Measurements from ENCODE around the gene UBXN1.
A peak's percentile ranks its signal among the peaks of the same experiment; 100 is the strongest.
"Not testable (repeated sequence)": the region's sequence is repeated elsewhere in the genome, so short reads cannot be mapped to it uniquely, and the experiment has no call there.

The UBXN1 gene

DNA sequence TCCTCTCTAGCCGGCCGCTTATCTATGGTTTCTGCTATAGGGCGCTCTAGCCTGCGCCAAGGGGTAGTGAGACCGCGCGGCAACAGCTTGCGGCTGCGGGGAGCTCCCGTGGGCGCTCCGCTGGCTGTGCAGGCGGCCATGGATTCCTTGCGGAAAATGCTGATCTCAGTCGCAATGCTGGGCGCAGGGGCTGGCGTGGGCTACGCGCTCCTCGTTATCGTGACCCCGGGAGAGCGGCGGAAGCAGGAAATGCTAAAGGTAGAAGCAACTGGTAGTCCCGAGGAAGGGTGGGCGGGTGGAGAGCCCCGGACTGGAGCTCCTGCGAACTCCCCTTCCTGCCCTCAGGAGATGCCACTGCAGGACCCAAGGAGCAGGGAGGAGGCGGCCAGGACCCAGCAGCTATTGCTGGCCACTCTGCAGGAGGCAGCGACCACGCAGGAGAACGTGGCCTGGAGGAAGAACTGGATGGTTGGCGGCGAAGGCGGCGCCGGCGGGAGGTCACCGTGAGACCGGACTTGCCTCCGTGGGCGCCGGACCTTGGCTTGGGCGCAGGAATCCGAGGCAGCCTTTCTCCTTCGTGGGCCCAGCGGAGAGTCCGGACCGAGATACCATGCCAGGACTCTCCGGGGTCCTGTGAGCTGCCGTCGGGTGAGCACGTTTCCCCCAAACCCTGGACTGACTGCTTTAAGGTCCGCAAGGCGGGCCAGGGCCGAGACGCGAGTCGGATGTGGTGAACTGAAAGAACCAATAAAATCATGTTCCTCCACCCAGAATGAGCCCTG lies 7.1 kb downstream of the UBXN1 start, which contains the start of the genes LBHD1 and UQCC3:
Gene LBHD1, minus strand, starts transcription at position 660 of the 782 bp plus-strand sequence. CDS start 2,236 bp downstream, outside the sequence.
Gene UQCC3, plus strand, starts transcription at position 66 of the 782 bp plus-strand sequence. Its CDS starts 73 bp downstream, at position 139.
- Mint-ChIP-seq H3K4me1 (ENCODE audit: low read depth) (peaks cover 63% of the 10 kb centered on the region), H3K27me3 (no peaks in the 10 kb centered on the region), H3K4me3 (peak within 1 kb of the TSS; percentile 96), H3K36me3 (ENCODE audit: low read depth) (peaks cover 55% of the 10 kb centered on the region), H3K27ac (peak within 1 kb of the TSS; percentile 99), H3K9me3 (no peaks in the 10 kb centered on the region)

GRCh38 chr11:62671236-62671607 lies 7.7 kb downstream of the UBXN1 start:
- Mint-ChIP-seq H3K4me1 (ENCODE audit: low read depth) (peaks cover 68% of the 10 kb centered on the region), H3K9me3 (no peaks in the 10 kb centered on the region), H3K27ac (peak overlapping the region; percentile 99), H3K27me3 (no peaks in the 10 kb centered on the region), H3K4me3 (peak overlapping the region; percentile 96), H3K36me3 (ENCODE audit: low read depth) (peaks cover 57% of the 10 kb centered on the region)

DNA sequence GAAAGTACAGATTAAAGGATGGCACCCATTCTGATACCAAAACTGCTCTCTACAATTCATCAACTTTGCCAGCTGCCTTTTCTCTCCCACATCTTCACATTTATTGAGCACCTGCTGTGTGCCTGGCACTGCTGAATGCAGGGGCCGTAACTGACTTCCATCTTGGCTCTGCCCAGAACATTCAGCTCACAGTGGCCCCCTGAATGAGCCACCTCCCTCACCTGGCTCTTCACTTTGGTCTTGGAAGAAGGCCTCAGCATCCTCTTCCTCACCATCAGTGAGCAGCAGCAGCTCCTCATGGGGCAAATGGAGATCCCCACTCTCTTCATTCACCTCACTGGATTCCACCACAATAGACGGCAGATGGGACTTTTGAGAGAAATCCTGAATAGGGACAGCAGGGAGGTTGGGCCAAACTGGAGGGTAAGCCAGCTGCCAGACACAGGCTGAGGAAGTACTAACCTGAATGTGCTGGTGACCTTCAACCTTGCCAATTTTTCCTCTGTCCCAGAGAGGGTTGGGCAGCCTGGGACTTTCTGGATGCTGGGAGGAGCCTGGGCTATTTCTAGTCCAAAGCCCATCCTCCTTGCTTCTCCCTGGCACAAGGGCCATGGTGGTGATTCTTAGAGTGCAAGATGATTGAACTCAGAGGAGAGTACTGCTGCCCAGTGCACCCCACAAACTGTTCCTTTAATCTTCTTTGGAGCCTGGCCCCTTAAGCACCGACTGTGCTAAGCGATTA lies 9.3 kb downstream of the UBXN1 start:
- H3K36me3 Mint-ChIP-seq (ENCODE audit: low read depth): peaks cover 63% of the 10 kb centered on the region
- H3K27ac Mint-ChIP-seq: peak overlapping the region; percentile 71
- H3K4me3 Mint-ChIP-seq: peak overlapping the region; percentile 96
- H3K4me1 Mint-ChIP-seq (ENCODE audit: low read depth): peaks cover 67% of the 10 kb centered on the region
- no peaks in the 10 kb centered on the region for H3K27me3 Mint-ChIP-seq
- no peaks in the 10 kb centered on the region for H3K9me3 Mint-ChIP-seq

DNA sequence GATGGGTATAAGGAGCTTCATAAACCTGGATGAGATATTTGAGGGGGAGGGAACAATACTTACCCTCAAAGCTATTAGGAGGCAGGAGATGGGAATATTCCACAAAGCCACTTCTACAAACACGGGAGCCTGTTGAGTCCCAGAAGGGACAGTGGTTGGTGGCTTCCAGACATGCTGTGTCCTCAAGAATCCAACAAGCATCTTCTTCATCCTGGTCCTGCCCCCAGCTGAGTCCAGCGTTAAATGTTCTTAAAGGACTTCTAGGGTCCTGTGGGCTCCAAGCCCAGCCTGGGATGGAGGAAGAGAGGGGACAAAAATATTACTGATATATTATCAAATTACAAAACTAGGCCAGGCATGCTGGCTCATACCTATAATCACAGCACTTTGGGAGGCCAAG lies 11.4 kb downstream of the UBXN1 start:
- Mint-ChIP-seq H3K36me3 (ENCODE audit: low read depth) (peaks cover 75% of the 10 kb centered on the region), H3K4me3 (peak overlapping the region; percentile 96), H3K27ac (peak overlapping the region; percentile 98), H3K4me1 (ENCODE audit: low read depth) (peaks cover 62% of the 10 kb centered on the region), H3K27me3 (no peaks in the 10 kb centered on the region), H3K9me3 (no peaks in the 10 kb centered on the region)

DNA sequence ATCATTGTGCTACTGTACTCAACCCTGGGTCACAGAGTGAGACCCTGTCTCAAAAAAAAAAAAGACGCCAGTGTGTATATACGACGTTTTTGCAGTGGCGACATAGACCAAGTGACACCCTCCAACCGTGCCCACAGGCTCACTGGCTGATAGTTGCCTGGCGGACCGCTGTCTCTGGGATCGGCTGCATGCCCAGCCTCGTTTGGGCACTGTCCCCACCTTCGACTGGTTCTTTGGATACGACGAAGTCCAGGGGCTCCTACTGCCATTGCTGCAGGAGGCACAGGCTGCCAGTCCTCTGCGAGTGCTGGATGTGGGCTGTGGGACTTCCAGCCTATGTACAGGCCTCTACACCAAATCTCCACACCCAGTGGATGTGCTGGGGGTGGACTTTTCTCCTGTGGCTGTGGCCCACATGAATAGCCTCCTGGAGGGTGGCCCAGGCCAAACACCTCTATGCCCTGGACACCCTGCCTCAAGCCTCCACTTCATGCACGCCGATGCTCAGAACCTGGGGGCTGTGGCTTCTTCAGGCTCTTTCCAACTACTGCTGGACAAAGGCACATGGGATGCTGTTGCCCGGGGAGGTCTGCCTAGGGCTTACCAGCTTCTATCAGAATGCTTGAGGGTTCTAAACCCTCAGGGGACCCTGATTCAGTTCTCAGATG lies 12.5 kb downstream of the UBXN1 start:
- H3K27ac Mint-ChIP-seq: peak overlapping the region; percentile 98
- H3K27me3 Mint-ChIP-seq: no peaks in the 10 kb centered on the region
- peaks cover 58% of the 10 kb centered on the region for H3K4me1 Mint-ChIP-seq (ENCODE audit: low read depth)
- H3K9me3 Mint-ChIP-seq: no peaks in the 10 kb centered on the region
- peak overlapping the region; percentile 96 for H3K4me3 Mint-ChIP-seq
- peaks cover 70% of the 10 kb centered on the region for H3K36me3 Mint-ChIP-seq (ENCODE audit: low read depth)

- Mint-ChIP-seq H3K36me3 (ENCODE audit: low read depth) (peaks cover 67% of the 10 kb centered on the region), H3K27ac (peak overlapping the region; percentile 98), H3K4me1 (ENCODE audit: low read depth) (peaks cover 55% of the 10 kb centered on the region), H3K4me3 (peak overlapping the region; percentile 96), H3K9me3 (no peaks in the 10 kb centered on the region), H3K27me3 (no peaks in the 10 kb centered on the region)
Observed at GRCh38 chr11:62665599-62666258, 13.1 kb downstream of the UBXN1 start.

- peak within 1 kb of the TSS; percentile 98 for H3K27ac Mint-ChIP-seq
Observed at GRCh38 chr11:62665075-62665598, 13.7 kb downstream of the UBXN1 start, which contains the start of the genes C11orf98 and CSKMT. Gene C11orf98, minus strand, starts transcription at chr11:62665210. Its CDS starts 41 bp downstream, at chr11:62665169. Gene CSKMT, plus strand, starts transcription at chr11:62665312. Its CDS starts 568 bp downstream, at chr11:62665880.

GRCh38 chr11:62664405-62665074 lies 14.3 kb downstream of the UBXN1 start:
- Mint-ChIP-seq H3K4me1 (ENCODE audit: low read depth) (peaks cover 44% of the 10 kb centered on the region), H3K4me3 (peak overlapping the region; percentile 96), H3K36me3 (ENCODE audit: low read depth) (peaks cover 60% of the 10 kb centered on the region)

More at GRCh38 chr11:62665075-62665598, 13.7 kb downstream of the UBXN1 start, which contains the start of the genes C11orf98 and CSKMT:
- Mint-ChIP-seq H3K36me3 (ENCODE audit: low read depth) (peaks cover 64% of the 10 kb centered on the region), H3K27me3 (no peaks in the 10 kb centered on the region), H3K4me1 (ENCODE audit: low read depth) (peaks cover 50% of the 10 kb centered on the region), H3K4me3 (peak within 1 kb of the TSS; percentile 96), H3K9me3 (no peaks in the 10 kb centered on the region)

DNA sequence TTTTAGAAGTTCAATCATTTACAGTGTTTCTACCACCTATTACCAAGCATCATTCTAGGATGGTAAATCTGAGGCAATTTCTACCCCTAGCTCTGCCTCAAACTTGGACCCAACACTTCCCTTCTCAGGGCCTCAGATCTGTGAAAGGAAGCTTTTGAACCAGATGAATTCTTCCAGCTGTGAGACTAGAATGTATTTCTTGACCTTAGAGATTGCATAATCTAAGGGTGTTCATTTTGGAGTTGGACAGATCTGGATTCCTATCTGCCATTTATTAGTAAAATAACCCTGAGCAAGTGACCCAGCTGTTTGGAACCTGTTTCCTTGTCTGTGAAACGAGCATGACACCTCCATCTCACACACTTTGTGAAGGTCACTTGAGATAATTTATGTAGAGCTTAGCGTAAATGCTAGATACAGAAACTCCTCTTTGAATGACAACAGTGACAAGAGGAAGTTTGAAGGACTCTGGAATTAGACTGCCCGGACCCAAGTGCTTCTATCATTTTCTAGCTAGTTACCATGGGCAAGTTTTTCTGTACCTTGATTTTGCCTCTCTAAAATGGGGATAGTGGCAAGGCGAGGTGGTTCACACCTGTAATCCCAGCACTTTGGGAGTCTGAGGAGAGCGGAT lies 22.0 kb downstream of the UBXN1 start:
- Mint-ChIP-seq H3K4me1 (ENCODE audit: low read depth) (peaks cover 21% of the 10 kb centered on the region), H3K36me3 (ENCODE audit: low read depth) (peaks cover 9% of the 10 kb centered on the region), H3K27ac (no peak overlapping the region)

More at GRCh38 chr11:62664405-62665074, 14.3 kb downstream of the UBXN1 start:
- peak overlapping the region; percentile 98 for H3K27ac Mint-ChIP-seq
- no peaks in the 10 kb centered on the region for H3K27me3 Mint-ChIP-seq
- no peaks in the 10 kb centered on the region for H3K9me3 Mint-ChIP-seq

GRCh38 chr11:62654297-62654696 lies 24.6 kb downstream of the UBXN1 start:
- peak overlapping the region; percentile 58 for H3K27ac Mint-ChIP-seq
- H3K27me3 Mint-ChIP-seq: no peaks in the 10 kb centered on the region
- peak overlapping the region; percentile 17 for H3K4me3 Mint-ChIP-seq
- H3K4me1 Mint-ChIP-seq (ENCODE audit: low read depth): peaks cover 28% of the 10 kb centered on the region
- no peaks in the 10 kb centered on the region for H3K9me3 Mint-ChIP-seq
- H3K36me3 Mint-ChIP-seq (ENCODE audit: low read depth): peaks cover 4% of the 10 kb centered on the region

More for the DNA sequence above, 22.0 kb downstream of the UBXN1 start:
- H3K4me3 Mint-ChIP-seq: no peak overlapping the region
- H3K9me3 Mint-ChIP-seq: no peaks in the 10 kb centered on the region
- no peaks in the 10 kb centered on the region for H3K27me3 Mint-ChIP-seq

GRCh38 chr11:62652161-62653006 lies 26.5 kb downstream of the UBXN1 start:
- Mint-ChIP-seq H3K4me3 (peak overlapping the region; percentile 87), H3K9me3 (no peaks in the 10 kb centered on the region), H3K36me3 (ENCODE audit: low read depth) (peaks cover 4% of the 10 kb centered on the region)

GRCh38 chr11:62650283-62650682 lies 28.6 kb downstream of the UBXN1 start:
- H3K4me3 Mint-ChIP-seq; H3K9me3 Mint-ChIP-seq; H3K27ac Mint-ChIP-seq; H3K27me3 Mint-ChIP-seq; H3K36me3 Mint-ChIP-seq (ENCODE audit: low read depth): not testable (repeated sequence)
- H3K4me1 Mint-ChIP-seq (ENCODE audit: low read depth): peaks cover 44% of the 10 kb centered on the region

More at GRCh38 chr11:62652161-62653006, 26.5 kb downstream of the UBXN1 start:
- H3K27me3 Mint-ChIP-seq: no peaks in the 10 kb centered on the region
- H3K27ac Mint-ChIP-seq: peak overlapping the region; percentile 88
- peaks cover 31% of the 10 kb centered on the region for H3K4me1 Mint-ChIP-seq (ENCODE audit: low read depth)

Data from stimulated activated naive CD8-positive, alpha-beta T cell treated with anti-CD3 and anti-CD28 coated beads, Interleukin-15, Interleukin-2, amounts not matched to agents 100 ng/mL and 50 ng/mL, for 24 hours (primary cell).